ENCODE data around the gene HDAC3. TPM values are rescaled to one million over a fixed set of nuclear protein-coding genes. Genes with fewer than 3 reads are reported as not detected.

HDAC3 gene
- total and polyA plus RNA-seq, 11 donors, result 24.5 to 39.0 (median 32.3) TPM

DNA sequence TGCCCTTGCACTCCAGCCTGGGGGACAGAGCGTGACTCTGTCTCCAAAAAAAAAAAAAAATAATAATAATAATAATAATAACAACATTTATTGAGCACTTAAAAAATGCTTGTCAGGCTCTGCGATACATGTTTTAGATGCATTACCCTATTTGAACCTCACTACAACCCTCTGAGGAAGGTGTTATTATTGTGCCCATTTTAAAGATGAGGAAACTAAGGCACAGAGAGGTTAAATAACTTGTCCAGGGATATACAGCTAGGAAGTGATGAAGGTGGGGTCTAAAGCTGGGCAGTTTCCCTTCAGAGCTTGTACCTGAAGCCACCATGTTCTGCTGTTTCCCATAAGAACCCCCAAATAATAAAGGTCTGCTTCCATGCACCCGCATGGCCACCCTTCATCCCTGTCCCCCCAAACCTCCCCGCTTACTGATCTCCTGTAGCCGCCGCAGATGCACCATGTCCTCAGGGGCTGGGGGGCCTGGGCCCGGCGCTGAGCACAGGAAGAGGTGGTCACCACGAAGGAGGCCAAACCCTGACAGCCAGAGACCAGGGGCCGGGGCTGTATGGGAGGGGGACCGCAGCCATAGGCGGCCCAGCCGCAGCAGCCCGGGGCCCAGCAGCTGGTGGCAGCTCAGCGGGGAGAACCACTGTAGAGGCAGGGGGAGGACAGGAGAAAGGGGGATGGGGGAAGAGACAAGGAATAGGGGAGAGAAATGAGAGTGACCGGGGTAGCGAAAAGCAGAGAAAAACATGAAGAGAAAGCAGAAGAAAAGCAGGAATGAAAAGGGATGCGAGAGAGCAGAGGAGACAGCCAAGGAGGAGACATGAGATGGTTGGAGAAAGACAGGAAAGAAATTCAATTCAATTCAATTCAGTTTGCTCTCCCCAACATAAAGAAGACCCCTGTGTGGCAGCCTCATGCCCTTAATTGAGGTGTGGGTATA, 29.6 kb upstream of the HDAC3 start:
- no peak overlapping the region for H3K4me3 ChIP-seq
- intact Hi-C loops (cut with DNase I), result no loop called here
- H3K9me3 ChIP-seq, result no peaks in the 10 kb centered on the region
- H3K36me3 ChIP-seq, result peaks cover 0 to 79% (median 44%) of the 10 kb centered on the region in 9 donors
- DNase-seq, result no peak
- no peak for ATAC-seq
- no peak overlapping the region for H3K27ac ChIP-seq
- H3K27me3 ChIP-seq, result no peaks in the 10 kb centered on the region
- TF ChIP-seq CTCF (IDR thresholded peaks at IDR 0.05), result no peak
- WGBS, 4 donors, result 88 to 89% (median 88%) methylated on average over 18 of the region's 18 CpGs
- H3K4me1 ChIP-seq, result peaks cover 0 to 9% (median 0%) of the 10 kb centered on the region in 12 donors

DNA sequence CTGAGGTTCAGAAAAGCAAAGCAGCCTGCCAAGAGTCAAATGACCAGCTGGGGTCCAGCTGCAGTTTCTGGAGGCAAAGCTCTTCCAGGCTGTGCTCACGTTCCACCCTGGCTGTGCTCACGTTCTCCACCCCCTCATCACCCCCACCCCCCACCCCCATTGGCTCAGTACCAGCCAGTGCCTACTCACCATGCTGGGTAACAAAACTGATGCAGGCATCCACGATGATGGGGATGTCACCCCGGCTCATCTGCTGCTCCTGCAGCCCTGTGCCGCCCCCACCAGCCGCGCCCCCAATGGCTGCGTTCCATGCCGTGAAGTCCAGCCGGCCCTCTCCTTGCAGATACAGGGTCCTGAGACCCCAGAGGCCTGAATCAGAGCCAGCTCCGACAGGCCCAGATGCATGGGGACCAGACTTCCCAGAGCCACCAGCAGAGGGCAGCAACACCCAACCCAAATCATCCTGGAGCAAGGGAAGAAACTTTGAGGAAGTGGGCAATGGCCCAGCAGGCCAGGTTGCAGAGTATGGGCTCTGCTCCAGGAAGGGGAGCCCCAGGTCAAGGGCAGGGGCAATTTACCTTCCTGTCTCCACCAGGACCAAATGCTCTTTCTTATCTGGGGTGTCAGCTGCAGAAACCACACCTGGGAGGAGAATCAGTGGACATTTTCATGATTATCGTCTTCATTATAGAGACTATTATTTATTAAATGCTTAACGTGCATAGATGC, 28.2 kb upstream of the HDAC3 start:
- Histone ChIP-seq H3K9me3 (no peaks in the 10 kb centered on the region), H3K27ac (no peak overlapping the region), H3K27me3 (no peaks in the 10 kb centered on the region), H3K4me1 (peaks cover 0 to 9% (median 0%) of the 10 kb centered on the region in 12 donors), H3K36me3 (peaks cover 0 to 76% (median 35%) of the 10 kb centered on the region in 9 donors), H3K4me3 (no peak overlapping the region)
- DNase-seq, result peak; percentile 70 to 84 (median 78)
- TF ChIP-seq POLR2A (IDR thresholded peaks at IDR 0.05), result no peak
- TF ChIP-seq CTCF (IDR thresholded peaks at IDR 0.05), result peak; percentile 80 to 92 (median 89)
- peak; percentile 54 to 84 (median 78) for ATAC-seq
- 35 to 46% (median 40%) methylated on average over 10 to 13 of the region's 13 CpGs for WGBS, 4 donors
- intact Hi-C loops (cut with DNase I), result no loop called here

GRCh38 chr5:141663506-141663905, 26.9 kb upstream of the HDAC3 start:
- no peaks in the 10 kb centered on the region for H3K27me3 ChIP-seq
- no peak overlapping the region for H3K27ac ChIP-seq
- 71 to 80% (median 76%) methylated on average over 8 of the region's 8 CpGs for WGBS, 4 donors
- TF ChIP-seq POLR2A (IDR thresholded peaks at IDR 0.05), result no peak
- no peak for TF ChIP-seq CTCF (IDR thresholded peaks at IDR 0.05)
- H3K9me3 ChIP-seq, result no peaks in the 10 kb centered on the region
- no peak overlapping the region for H3K4me3 ChIP-seq
- no peak for DNase-seq
- peaks cover 0 to 9% (median 0%) of the 10 kb centered on the region in 12 donors for H3K4me1 ChIP-seq
- H3K36me3 ChIP-seq, result peaks cover 0 to 76% (median 43%) of the 10 kb centered on the region in 9 donors
- no peak for ATAC-seq
- intact Hi-C loops (cut with DNase I), result no loop called here

DNA sequence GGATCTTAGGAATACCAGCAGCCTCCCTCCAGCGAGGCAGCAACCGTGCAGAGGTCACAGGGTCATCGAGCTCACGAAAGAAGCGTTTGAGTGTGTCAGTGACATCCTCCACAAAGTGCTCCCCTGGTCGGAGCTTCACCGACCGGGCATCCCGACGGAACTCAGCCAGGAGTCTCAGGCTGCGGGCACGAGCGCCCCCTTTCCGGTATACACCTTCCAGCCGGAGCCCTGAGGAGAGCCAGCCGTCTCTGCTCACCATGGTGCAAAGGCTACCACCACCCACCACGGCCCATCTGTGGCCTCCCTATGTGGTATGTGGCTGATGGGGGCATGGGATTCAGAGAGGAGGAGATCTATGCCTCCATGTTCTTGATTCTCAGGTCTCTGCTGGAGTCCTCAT, 25.4 kb upstream of the HDAC3 start:
- Histone ChIP-seq H3K4me3 (no peak overlapping the region), H3K9me3 (no peaks in the 10 kb centered on the region), H3K36me3 (peaks cover 0 to 87% (median 53%) of the 10 kb centered on the region in 9 donors), H3K27ac (no peak overlapping the region), H3K27me3 (no peaks in the 10 kb centered on the region), H3K4me1 (peaks cover 0 to 9% (median 0%) of the 10 kb centered on the region in 12 donors)
- intact Hi-C loops (cut with DNase I), result no loop called here
- DNase-seq (no peak), ATAC-seq (no peak)
- 84 to 92% (median 86%) methylated on average over 12 to 17 of the region's 17 CpGs for WGBS, 4 donors
- TF ChIP-seq CTCF (IDR thresholded peaks at IDR 0.05), result no peak
- no peak for TF ChIP-seq POLR2A (IDR thresholded peaks at IDR 0.05)

Data from heart left ventricle (tissue), 16 donors.